B cell (primary cell): ENCODE results near the gene ELFN2. TPM values are rescaled to one million over a fixed set of nuclear protein-coding genes. Genes with fewer than 3 reads are reported as not detected.

Source experiments
- ATAC-seq: fragments of 200-7000 bp; cut with Tn5 transposase; one replicate; pipeline ENCODE4 v1.10.0; 2021; ENCODE audit warnings: low read depth, mild to moderate bottlenecking, moderate number of reproducible peaks, moderate library complexity
- CTCF ChIA-PET: fragments of 350-600 bp; sonication (Branson Sonifier 250); formaldehyde crosslinking; loops from one replicate; lab custom pipeline; 2021; ENCODE audit warnings: antibody characterized with exemption, inconsistent platforms; lab: Charles Lee
- POLR2A ChIA-PET: fragments of 350-600 bp; sonication (Branson Sonifier 250); formaldehyde crosslinking; loops from one replicate; lab custom pipeline; 2021; ENCODE audit warnings: antibody characterized with exemption; lab: Charles Lee
- DNase-seq: peaks from one replicate; pipeline ENCODE4 v3.0.0; 2013
- H2AFZ ChIP-seq: 2 replicates; pipeline ENCODE4 v1.6.1; 2012; ENCODE audit warnings: mild to moderate bottlenecking, low read depth, low read length; ENCODE audit not compliant: insufficient read depth, poor library complexity, severe bottlenecking
- H3K27ac ChIP-seq, 2 donors: 1 replicate in 1 of 2; 2 replicates in 1 of 2; pipeline ENCODE4 v1.5.1; 2012 to 2013; ENCODE audit warnings: low read length in 2 of 2, mild to moderate bottlenecking in 2 of 2, moderate library complexity in 1 of 2
- H3K27me3 ChIP-seq, 4 experiments: fragments of 200-600 bp in 1 of 4; sonication (generic) in 1 of 4; replicated peaks in 1 of 4; 1 replicate in 2 of 4; 2 replicates in 2 of 4; pipeline versions ENCODE4 v1.6.1 to v1.7.0; 2013 to 2016; ENCODE audit warnings: low read length in 3 of 4, mild to moderate bottlenecking in 2 of 4, mixed read lengths in 1 of 4, moderate library complexity in 1 of 4; ENCODE audit not compliant: insufficient read depth in 4 of 4, control insufficient read depth in 3 of 4; ENCODE audit errors: control extremely low read depth in 1 of 4
- H3K36me3 ChIP-seq, 2 experiments: replicated peaks in 1 of 2; 1 replicate in 1 of 2; 2 replicates in 1 of 2; pipeline versions ENCODE4 v1.6.1 to v1.7.1; 2013; ENCODE audit warnings: low read length in 1 of 2; ENCODE audit not compliant: insufficient read depth in 2 of 2, control insufficient read depth in 1 of 2; ENCODE audit errors: control extremely low read depth in 1 of 2, extremely low read depth in 1 of 2
- H3K4me1 ChIP-seq, 2 donors: fragments of 200-600 bp in 1 of 2; sonication (generic) in 1 of 2; 1 replicate in 1 of 2; 2 replicates in 1 of 2; pipeline versions ENCODE4 v1.5.1 to v1.6.1; 2013 to 2017; ENCODE audit warnings: low read length in 2 of 2; ENCODE audit not compliant: control insufficient read depth in 2 of 2, insufficient read depth in 2 of 2
- H3K4me2 ChIP-seq: replicated peaks from 2 replicates; pipeline ENCODE3; 2012; ENCODE audit warnings: mild to moderate bottlenecking, low read depth, low read length; ENCODE audit not compliant: poor library complexity, severe bottlenecking
- H3K4me3 ChIP-seq, 5 experiments: fragments of 200-600 bp in 1 of 5; sonication (generic) in 1 of 5; 1 replicate in 3 of 5; 2 replicates in 2 of 5; pipeline versions ENCODE4 v1.5.1 to v1.7.0; 2011 to 2016; ENCODE audit warnings: low read length in 4 of 5, mild to moderate bottlenecking in 4 of 5, low read depth in 2 of 5, control low read depth in 1 of 5, moderate library complexity in 1 of 5; ENCODE audit not compliant: insufficient read depth in 1 of 5; ENCODE audit errors: control extremely low read depth in 1 of 5, extremely low read depth in 1 of 5
- H3K79me2 ChIP-seq: fragments of 200-600 bp; sonication (generic); one replicate; pipeline ENCODE4 v1.6.0; 2016; ENCODE audit warnings: low read length; ENCODE audit not compliant: control insufficient read depth, insufficient read depth
- H3K9ac ChIP-seq: fragments of 200-600 bp; sonication (generic); 2 replicates; pipeline ENCODE4 v1.6.1; 2017; ENCODE audit warnings: mild to moderate bottlenecking, low read length, moderate library complexity
- H3K9me3 ChIP-seq, 3 donors: one replicate each; pipeline versions ENCODE4 v1.6.1 to v1.7.1; 2013; ENCODE audit warnings: low read length in 2 of 3; ENCODE audit not compliant: control insufficient read depth in 2 of 3, insufficient read depth in 1 of 3; ENCODE audit errors: control extremely low read depth in 1 of 3
- H4K20me1 ChIP-seq: 2 replicates; pipeline ENCODE4 v1.6.0; 2012; ENCODE audit warnings: mild to moderate bottlenecking, low read length; ENCODE audit not compliant: insufficient read depth, control insufficient read depth, poor library complexity, severe bottlenecking
- H3K27ac Mint-ChIP-seq: one replicate; pipeline ENCODE4 v1.8.0; 2021; ENCODE audit warnings: mixed read lengths
- H3K27me3 Mint-ChIP-seq: one replicate; pipeline ENCODE4 v1.8.0; 2021; ENCODE audit warnings: mixed read lengths
- H3K4me1 Mint-ChIP-seq: one replicate; pipeline ENCODE4 v1.8.0; 2021; ENCODE audit warnings: mixed read lengths
- H3K4me3 Mint-ChIP-seq: one replicate; pipeline ENCODE4 v1.8.0; 2021; ENCODE audit warnings: mixed read lengths
- H3K9me3 Mint-ChIP-seq: one replicate; pipeline ENCODE4 v1.8.0; 2022; ENCODE audit warnings: mixed read lengths; ENCODE audit not compliant: insufficient read depth
- CTCF ChIP-seq: fragments of 200-600 bp; IDR thresholded peaks from one replicate; pipeline ENCODE4 v1.8.0; 2022; ENCODE audit warnings: antibody characterized with exemption, mild to moderate bottlenecking
- EZH2 ChIP-seq: IDR thresholded peaks from 2 replicates; pipeline ENCODE4 v1.6.1; 2012; ENCODE audit warnings: borderline replicate concordance, low read depth, mild to moderate bottlenecking, moderate library complexity, low read length; ENCODE audit not compliant: insufficient read depth, poor library complexity, severe bottlenecking
- WGBS: methylation state at CpG from one replicate; pipeline ENCODE4 v1.1.5; 2013; ENCODE audit warnings: missing lambda C conversion rate; ENCODE audit not compliant: insufficient coverage; 5-methylcytosine and 5-hydroxymethylcytosine counted together
- intact Hi-C: fragments of 100-400 bp; cut with micrococcal nuclease; formaldehyde crosslinking; loops from one replicate; pipeline ENCODE4 v1.10.0; 2022
- polyA plus RNA-seq: library from polyadenylated mRNA; depleted of rRNA; stranded (reverse); fragments of >200 nt; gene quantifications from 2 replicates; pipeline ENCODE4 v1.2.3, GENCODE V29; 2012
- total RNA-seq, 2 donors: library from RNA; stranded (reverse); fragments of 120-200 nt in 1 of 2; gene quantifications; 1 replicate in 1 of 2; 2 replicates in 1 of 2; pipeline versions ENCODE4 v1.2.3 to v1.2.4, GENCODE V29; 2013 to 2022

The ELFN2 gene
- total and polyA plus RNA-seq, 2 donors (not counting 1 experiment from before 2014, with no cell fraction given): 0.07 to 0.12 TPM

DNA sequence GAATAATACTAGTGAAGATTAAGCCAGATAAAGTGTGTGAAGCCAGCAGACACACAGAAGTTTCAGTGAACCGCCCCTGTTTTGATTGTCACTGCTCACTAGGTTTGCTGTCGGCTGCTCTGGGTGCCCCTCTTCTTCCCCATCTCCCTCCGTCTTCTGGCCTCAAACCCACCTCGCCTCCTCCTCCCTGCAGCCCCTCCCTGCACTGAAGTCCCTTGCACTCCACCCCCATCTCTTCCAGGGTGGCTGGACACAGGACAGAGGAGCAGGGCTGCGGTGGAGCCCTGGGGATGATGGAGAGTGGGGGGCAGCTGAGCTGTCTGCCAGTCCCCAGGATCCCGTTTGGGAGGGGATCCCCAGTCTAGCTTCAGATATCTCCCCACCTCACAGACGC lies 91.5 kb downstream of the ELFN2 start:
- TF ChIP-seq CTCF: no peak
- TF ChIP-seq EZH2: no peak
- ChIA-PET POLR2A (no interaction called here), CTCF (interaction anchor here (1.0 kb wide), 1 partner anchor 94 kb away, joined by 3 read pairs; no protein-coding TSS in a partner anchor)
- no peak overlapping the region for H3K27ac ChIP-seq
- no peaks in the 10 kb centered on the region for H4K20me1 ChIP-seq
- peaks cover 0 to 56% (median 31%) of the 10 kb centered on the region in 4 experiments for H3K27me3 ChIP-seq
- H3K4me1 Mint-ChIP-seq: peaks cover 27% of the 10 kb centered on the region
- no peak overlapping the region for H3K4me2 ChIP-seq
- no peak overlapping the region for H3K4me3 Mint-ChIP-seq
- H3K4me1 ChIP-seq: peaks cover 18 to 26% of the 10 kb centered on the region in 2 donors
- H3K4me3 ChIP-seq: no peak overlapping the region
- no peaks in the 10 kb centered on the region for H3K36me3 ChIP-seq
- ATAC-seq (no peak), DNase-seq (no peak)
- intact Hi-C loops: no loop called here
- H3K9me3 Mint-ChIP-seq: no peaks in the 10 kb centered on the region
- WGBS: 75% methylated on average over 3 of the region's 7 CpGs
- no peak overlapping the region for H2AFZ ChIP-seq
- peaks cover 0 to 6% (median 0%) of the 10 kb centered on the region in 3 donors for H3K9me3 ChIP-seq
- no peak overlapping the region for H3K27ac Mint-ChIP-seq
- no peaks in the 10 kb centered on the region for H3K79me2 ChIP-seq
- peaks cover 51% of the 10 kb centered on the region for H3K27me3 Mint-ChIP-seq
- no peak overlapping the region for H3K9ac ChIP-seq
